Thyroid gland (tissue), 4 donors: ENCODE measurements around the gene ATE1. TPM values are rescaled to one million over a fixed set of nuclear protein-coding genes. Genes with fewer than 3 reads are reported as not detected.
A peak's percentile ranks its signal among the peaks of the same experiment; 100 is the strongest.
"Not testable (repeated sequence)": the region's sequence is repeated elsewhere in the genome, so short reads cannot be mapped to it uniquely, and the experiment has no call there.

Source experiments
- DNase-seq, 2 donors: peaks; one replicate each; pipeline ENCODE4 v3.0.0-alpha.2; 2019
- H3K27ac ChIP-seq, 3 donors: fragments of 200-600 bp; sonication (generic); 1 replicate in 2 of 3; 2 replicates in 1 of 3; pipeline ENCODE4 v1.5.1; 2016 to 2019; ENCODE audit warnings: mild to moderate bottlenecking in 1 of 3, moderate library complexity in 1 of 3
- H3K27me3 ChIP-seq: fragments of 200-600 bp; sonication (generic); one replicate; pipeline ENCODE4 v1.5.1; 2019
- H3K36me3 ChIP-seq, 2 donors: fragments of 200-600 bp; sonication (generic); one replicate each; pipeline ENCODE4 v1.5.1; 2016 to 2019
- H3K4me1 ChIP-seq, 2 donors: fragments of 200-600 bp; sonication (generic); one replicate each; pipeline ENCODE4 v1.5.1; 2017 to 2019
- H3K4me3 ChIP-seq, 3 donors: fragments of 200-600 bp; sonication (generic); replicated peaks in 1 of 3; 1 replicate in 2 of 3; 2 replicates in 1 of 3; pipeline ENCODE4 v1.5.1; 2016; ENCODE audit warnings: mild to moderate bottlenecking in 1 of 3
- H3K9me3 ChIP-seq: fragments of 200-600 bp; sonication (generic); one replicate; pipeline ENCODE4 v1.5.1; 2017
- CTCF ChIP-seq, 6 experiments: fragments of 200-600 bp in 3 of 6; fragments of 450-650 bp in 3 of 6; sonication (generic) in 3 of 6; IDR thresholded peaks; one replicate each; pipeline ENCODE4 v1.5.1; 2016 to 2019; ENCODE audit warnings: antibody characterized with exemption in 6 of 6, mild to moderate bottlenecking in 2 of 6, inconsistent platforms in 1 of 6, moderate library complexity in 1 of 6
- POLR2A ChIP-seq, 2 donors: fragments of 450-650 bp; IDR thresholded peaks; one replicate each; pipeline ENCODE4 v1.6.1; 2017; ENCODE audit warnings: antibody characterized with exemption in 2 of 2, mild to moderate bottlenecking in 2 of 2, moderate library complexity in 1 of 2
- WGBS, 2 donors: methylation state at CpG; one replicate each; pipeline ENCODE4 v1.1.5; 2017; 5-methylcytosine and 5-hydroxymethylcytosine counted together
- intact Hi-C: fragments of 100-400 bp; cut with DNase I; formaldehyde crosslinking; loops from one replicate; pipeline ENCODE4 v1.15.1; 2023
- total RNA-seq, 4 donors: library from RNA; depleted of rRNA; stranded (reverse); fragments of >200 nt; gene quantifications; one replicate each; pipeline ENCODE4 v1.2.3, GENCODE V29; 2016

The ATE1 gene
- total RNA-seq, 4 donors from 2014 or later = 47.3 to 66.0 (median 58.0) TPM

DNA sequence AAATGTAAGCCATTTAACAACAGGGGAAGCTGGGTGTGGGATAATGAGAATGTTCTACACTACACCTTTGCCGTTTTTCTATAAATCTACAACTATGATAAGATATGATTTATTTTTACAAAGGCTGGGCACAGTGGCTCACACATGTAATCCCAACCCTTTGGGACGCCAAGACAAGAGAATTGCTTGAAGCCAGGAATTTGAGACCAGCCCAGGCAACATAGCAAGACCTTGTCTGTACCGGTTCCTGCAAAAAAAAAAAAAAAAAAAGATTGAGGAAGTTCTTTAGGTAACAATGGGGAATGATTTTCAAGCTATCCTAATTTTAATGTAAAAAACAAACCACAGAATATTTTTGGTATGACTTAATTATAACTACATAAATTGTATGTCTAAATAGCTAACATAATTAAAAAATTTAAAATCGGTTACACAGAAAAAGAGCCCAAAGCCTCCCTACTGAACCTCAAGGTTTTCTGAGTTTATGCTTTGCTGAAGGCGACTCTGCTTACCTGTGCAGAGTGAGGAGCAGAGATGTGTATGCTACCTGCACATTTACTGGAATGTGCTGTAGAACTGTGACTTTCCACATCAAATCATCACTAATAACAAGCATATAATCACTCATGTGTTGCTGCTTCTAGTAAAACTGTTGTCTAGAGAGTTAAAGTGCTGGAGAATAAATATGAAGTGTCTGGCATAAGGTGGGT lies 163.4 kb downstream of the ATE1 start:
- no peaks in the 10 kb centered on the region for H3K27me3 ChIP-seq
- 93 to 96% methylated on average over 5 of the region's 5 CpGs for WGBS, 2 donors
- no peak overlapping the region for H3K4me3 ChIP-seq
- no peak for DNase-seq
- no peaks in the 10 kb centered on the region for H3K9me3 ChIP-seq
- H3K4me1 ChIP-seq = no peaks in the 10 kb centered on the region
- intact Hi-C loops = no loop called here
- TF ChIP-seq CTCF (IDR thresholded peaks at IDR 0.05) (no peak), POLR2A (IDR thresholded peaks at IDR 0.05) (no peak)
- no peak overlapping the region for H3K27ac ChIP-seq
- no peaks in the 10 kb centered on the region for H3K36me3 ChIP-seq

DNA sequence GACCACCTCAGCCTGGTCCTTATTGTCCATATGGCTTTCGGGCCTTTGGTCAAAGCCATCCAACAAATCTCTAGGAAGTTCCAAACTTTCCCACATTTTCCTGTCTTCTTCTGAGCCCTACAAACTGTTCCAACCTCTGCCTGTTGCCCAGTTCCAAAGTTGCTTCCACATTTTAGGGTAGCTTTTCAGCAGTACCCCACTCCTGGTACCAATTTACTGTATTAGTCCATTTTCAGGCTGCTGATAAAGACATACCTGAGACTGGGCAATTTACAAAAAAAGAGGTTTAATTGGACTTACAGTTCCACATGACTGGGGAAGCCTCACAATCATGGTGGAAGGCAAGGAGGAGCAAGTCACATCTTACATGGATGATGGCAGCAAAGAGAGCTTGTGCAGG lies 170.6 kb downstream of the ATE1 start:
- H3K9me3 ChIP-seq, DNase-seq, H3K27me3 ChIP-seq, H3K4me3 ChIP-seq, intact Hi-C loops, H3K36me3 ChIP-seq, H3K4me1 ChIP-seq, H3K27ac ChIP-seq: not testable (repeated sequence)
- 97 to 98% methylated on average over 1 of the region's 1 CpG for WGBS, 2 donors

DNA sequence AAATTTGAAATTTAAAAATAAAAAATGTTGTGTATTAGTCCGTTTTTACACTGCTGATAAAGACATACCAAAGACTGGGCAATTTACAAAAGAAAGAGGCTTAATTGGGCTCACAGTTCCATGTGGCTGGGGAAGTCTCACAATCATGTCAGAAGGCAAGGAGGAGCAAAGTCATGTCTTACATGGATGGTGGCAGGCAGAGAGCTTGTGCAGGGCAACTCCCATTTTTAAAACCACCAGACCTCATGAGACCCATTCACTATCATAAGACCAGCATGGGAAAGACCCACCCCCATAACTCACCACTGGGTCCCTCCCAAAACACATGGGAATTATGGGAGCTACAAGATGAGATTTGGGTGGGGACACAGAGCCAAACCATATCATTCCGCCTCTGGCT lies 172.3 kb downstream of the ATE1 start:
- not testable (repeated sequence) for H3K4me3 ChIP-seq

DNA sequence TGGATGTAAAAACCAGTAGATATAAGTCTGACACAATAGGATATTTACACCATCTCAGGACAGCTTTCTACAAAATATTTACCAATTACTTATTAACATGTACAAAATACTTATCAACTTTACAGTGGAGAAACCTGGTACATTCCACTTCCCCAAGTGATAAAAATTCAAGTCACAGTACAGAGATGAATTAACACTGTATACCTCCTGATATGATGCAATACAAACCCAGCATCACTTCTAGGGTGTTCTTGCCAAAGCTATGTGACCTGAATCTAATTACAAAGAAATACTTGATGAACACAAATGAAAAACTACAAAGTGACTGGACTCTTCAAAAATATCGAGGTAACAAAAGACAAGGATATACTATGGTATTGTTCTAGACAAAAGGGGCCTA lies 173.2 kb downstream of the ATE1 start:
- DNase-seq = no peak
- Histone ChIP-seq H3K27ac (no peak overlapping the region), H3K27me3 (no peaks in the 10 kb centered on the region), H3K4me3 (no peak overlapping the region), H3K36me3 (no peaks in the 10 kb centered on the region), H3K9me3 (no peaks in the 10 kb centered on the region), H3K4me1 (no peaks in the 10 kb centered on the region)
- intact Hi-C loops = no loop called here
- TF ChIP-seq POLR2A (IDR thresholded peaks at IDR 0.05) (no peak), CTCF (IDR thresholded peaks at IDR 0.05) (no peak)
- 88 to 93% methylated on average over 1 of the region's 1 CpG for WGBS, 2 donors

More for the DNA sequence above, 172.3 kb downstream of the ATE1 start:
- H3K36me3 ChIP-seq, H3K27me3 ChIP-seq, H3K27ac ChIP-seq, intact Hi-C loops, DNase-seq, H3K4me1 ChIP-seq, H3K9me3 ChIP-seq: not testable (repeated sequence)
- 92 to 98% methylated on average over 2 of the region's 2 CpGs for WGBS, 2 donors

DNA sequence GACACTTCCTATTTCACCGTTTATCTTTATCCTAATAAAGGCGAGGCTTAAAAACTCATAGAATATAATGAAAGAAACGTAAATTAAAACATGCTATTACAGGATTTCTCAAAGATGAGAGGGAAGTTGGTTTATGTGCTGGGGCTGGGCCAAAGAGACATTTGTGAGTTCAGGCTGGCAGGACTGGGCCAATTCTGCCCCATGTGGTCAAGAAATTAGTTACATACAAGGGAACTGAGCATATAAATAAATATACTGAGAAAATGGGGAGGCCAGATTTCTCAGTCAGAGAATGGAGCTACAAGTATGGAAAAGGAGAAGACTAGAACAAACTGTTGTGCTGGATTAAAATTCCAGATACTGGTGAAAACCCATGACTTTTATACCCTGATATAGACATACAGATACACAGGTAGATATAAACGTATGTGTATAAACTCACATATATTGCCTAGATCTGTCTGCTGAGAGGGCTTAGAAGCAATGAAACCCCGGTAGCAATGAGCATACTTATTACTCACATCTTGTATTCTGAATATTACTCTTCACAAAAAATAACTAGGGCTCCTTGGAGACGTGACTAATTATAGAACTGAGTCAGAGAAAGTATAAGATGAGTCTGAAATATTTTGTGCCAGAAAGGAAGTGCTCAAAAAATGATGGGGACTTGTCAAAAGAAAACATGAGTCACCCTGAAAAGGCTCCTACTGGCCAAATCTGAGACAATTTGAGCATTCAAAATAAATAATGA lies 173.9 kb downstream of the ATE1 start:
- intact Hi-C loops = no loop called here
- Histone ChIP-seq H3K4me1 (no peaks in the 10 kb centered on the region), H3K27ac (no peak overlapping the region), H3K4me3 (no peak overlapping the region), H3K36me3 (no peaks in the 10 kb centered on the region), H3K9me3 (no peaks in the 10 kb centered on the region), H3K27me3 (no peaks in the 10 kb centered on the region)
- TF ChIP-seq CTCF (IDR thresholded peaks at IDR 0.05) = peak in 1 of 6 experiments; percentile 28
- no peak for TF ChIP-seq POLR2A (IDR thresholded peaks at IDR 0.05)
- DNase-seq = no peak
- WGBS, 2 donors = 82 to 85% methylated on average over 6 of the region's 6 CpGs

- Histone ChIP-seq H3K4me3 (no peak overlapping the region), H3K36me3 (no peaks in the 10 kb centered on the region), H3K4me1 (no peaks in the 10 kb centered on the region), H3K9me3 (no peaks in the 10 kb centered on the region), H3K27ac (no peak overlapping the region), H3K27me3 (no peaks in the 10 kb centered on the region)
- intact Hi-C loops = no loop called here
- TF ChIP-seq CTCF (IDR thresholded peaks at IDR 0.05) (no peak), POLR2A (IDR thresholded peaks at IDR 0.05) (no peak)
- 94 to 95% methylated on average over 3 of the region's 3 CpGs for WGBS, 2 donors
- no peak for DNase-seq
Measured at GRCh38 chr10:121751191-121751760, 176.6 kb downstream of the ATE1 start.
